Inflammatory macrophage treated with lipopolysaccharide for 4 hours (primary cell): ENCODE data around the gene LCORL.
"Not testable (repeated sequence)": the region's sequence is repeated elsewhere in the genome, so short reads cannot be mapped to it uniquely, and the experiment has no call there.

Source experiments
- DNase-seq: peaks from one replicate; pipeline ENCODE4 v3.0.0-alpha.2; 2020

LCORL gene

GRCh38 chr4:17924189-17924588, 97.4 kb downstream of the LCORL start:
- DNase-seq = no peak

- no peak for DNase-seq
These were observed 100.1 kb downstream of the LCORL start for GRCh38 chr4:17921451-17921850.

GRCh38 chr4:17920681-17921080, 100.9 kb downstream of the LCORL start:
- no peak for DNase-seq

- DNase-seq = peak; percentile 13
These were observed 106.1 kb downstream of the LCORL start for GRCh38 chr4:17915439-17915838.

- no peak for DNase-seq
These were observed 109.5 kb downstream of the LCORL start for GRCh38 chr4:17912011-17912410.

- DNase-seq = no peak
These were observed 109.9 kb downstream of the LCORL start for GRCh38 chr4:17911608-17912007.

- DNase-seq = no peak
These were observed 123.0 kb downstream of the LCORL start for GRCh38 chr4:17898553-17899055.

- no peak for DNase-seq
These were observed 126.1 kb downstream of the LCORL start for GRCh38 chr4:17895481-17895880.

GRCh38 chr4:17894421-17894820, 127.1 kb downstream of the LCORL start:
- DNase-seq = no peak

GRCh38 chr4:17889692-17890091, 131.9 kb downstream of the LCORL start:
- no peak for DNase-seq

GRCh38 chr4:17884511-17884910, 137.0 kb downstream of the LCORL start:
- DNase-seq = no peak

- no peak for DNase-seq
These were observed 137.5 kb downstream of the LCORL start for GRCh38 chr4:17884063-17884462.

GRCh38 chr4:17877661-17878060, 143.9 kb downstream of the LCORL start:
- no peak for DNase-seq

- no peak for DNase-seq
These were observed 144.6 kb downstream of the LCORL start for GRCh38 chr4:17876943-17877342.

GRCh38 chr4:17875402-17876070, 146.0 kb downstream of the LCORL start:
- DNase-seq = no peak

- DNase-seq = no peak
These were observed 152.2 kb downstream of the LCORL start for GRCh38 chr4:17869327-17869726.

GRCh38 chr4:17867276-17867675, 154.3 kb downstream of the LCORL start:
- no peak for DNase-seq

- no peak for DNase-seq
These were observed 154.7 kb downstream of the LCORL start for GRCh38 chr4:17866810-17867209.

GRCh38 chr4:17865866-17866363, 155.6 kb downstream of the LCORL start:
- no peak for DNase-seq

GRCh38 chr4:17861906-17862305, 159.6 kb downstream of the LCORL start:
- DNase-seq = not testable (repeated sequence)

GRCh38 chr4:17859793-17860406, 161.7 kb downstream of the LCORL start:
- no peak for DNase-seq

GRCh38 chr4:17854036-17854435, 167.5 kb downstream of the LCORL start:
- DNase-seq = no peak

GRCh38 chr4:17851959-17852358, 169.6 kb downstream of the LCORL start:
- no peak for DNase-seq

- DNase-seq = not testable (repeated sequence)
These were observed 171.3 kb downstream of the LCORL start for GRCh38 chr4:17850295-17850694.

- no peak for DNase-seq
These were observed 175.3 kb downstream of the LCORL start for GRCh38 chr4:17846266-17846665.
